GM21737 (cell line): Measurements from ENCODE around the gene SLC26A11.

Source experiments
- ATAC-seq: cut with Tn5 transposase; IDR thresholded peaks from one replicate; pipeline ENCODE4 v1.9.1; 2021; ENCODE audit warnings: mild to moderate bottlenecking, moderate library complexity; ENCODE audit not compliant: unreplicated experiment

Gene SLC26A11

DNA sequence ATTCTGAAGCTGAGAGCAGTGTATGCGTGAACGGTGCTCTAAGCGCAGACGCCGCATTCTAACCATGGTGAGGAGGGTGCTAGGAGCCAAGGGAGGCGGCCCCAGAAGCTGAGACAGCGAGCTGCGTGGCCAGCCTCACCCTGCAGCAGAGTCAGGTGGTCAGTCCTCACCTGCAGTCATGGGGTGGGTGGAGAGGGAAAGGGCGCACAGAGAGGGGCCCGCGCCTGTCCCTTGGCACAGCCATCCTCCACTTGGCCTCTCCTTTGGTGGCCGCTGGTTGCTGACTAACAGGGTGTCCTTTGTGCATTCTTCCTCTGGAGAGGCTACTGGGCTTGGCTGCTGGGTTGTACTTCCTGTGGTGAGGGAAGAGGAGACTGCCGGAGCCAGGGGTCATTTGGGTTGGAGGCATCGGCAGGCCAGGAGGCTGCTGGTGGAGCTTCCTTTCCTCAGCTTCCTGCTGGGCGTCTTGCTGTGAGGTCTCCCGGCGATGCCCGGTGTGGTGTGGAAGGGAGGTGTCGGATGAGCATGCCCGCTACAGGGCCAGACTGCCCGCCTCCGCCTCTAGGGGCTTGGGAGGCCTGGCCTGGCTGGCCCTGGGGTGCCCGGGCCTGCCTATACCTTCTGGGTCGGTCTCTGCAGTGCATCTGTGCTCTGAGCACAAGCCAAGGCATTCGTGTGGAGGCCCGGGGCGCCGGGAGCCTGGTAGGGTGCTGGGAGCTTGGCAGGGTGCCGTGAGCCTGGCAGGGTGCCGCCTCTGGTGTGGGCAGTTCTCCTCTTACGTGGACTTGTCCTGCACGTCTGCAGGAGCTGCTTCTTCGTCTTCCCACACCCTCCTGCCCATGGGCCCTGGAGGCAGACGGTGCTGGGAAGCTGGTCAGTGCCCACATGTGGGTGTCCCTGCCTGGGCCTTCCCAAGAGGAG lies 57.8 kb downstream of the SLC26A11 start:
- ATAC-seq = no peak

DNA sequence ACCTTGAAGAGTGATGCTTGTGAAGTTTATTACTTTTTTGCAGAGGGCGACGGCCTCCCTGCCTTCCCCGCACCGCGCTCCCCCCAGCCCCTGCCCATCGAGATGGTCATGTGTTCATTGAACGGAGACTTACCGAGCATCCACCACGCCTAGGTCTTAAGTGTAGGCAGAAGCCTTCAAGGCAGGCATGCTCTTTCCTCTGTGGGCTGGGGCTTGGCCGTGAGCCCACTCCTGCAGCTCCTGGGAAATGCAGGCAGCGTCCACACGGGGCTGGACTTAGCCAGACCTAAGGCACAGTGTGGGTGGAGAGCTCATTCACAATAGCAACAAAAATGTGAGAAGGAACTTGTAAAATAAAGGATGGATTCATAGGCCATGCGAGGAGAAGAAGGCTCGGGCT lies 59.7 kb downstream of the SLC26A11 start:
- no peak for ATAC-seq

DNA sequence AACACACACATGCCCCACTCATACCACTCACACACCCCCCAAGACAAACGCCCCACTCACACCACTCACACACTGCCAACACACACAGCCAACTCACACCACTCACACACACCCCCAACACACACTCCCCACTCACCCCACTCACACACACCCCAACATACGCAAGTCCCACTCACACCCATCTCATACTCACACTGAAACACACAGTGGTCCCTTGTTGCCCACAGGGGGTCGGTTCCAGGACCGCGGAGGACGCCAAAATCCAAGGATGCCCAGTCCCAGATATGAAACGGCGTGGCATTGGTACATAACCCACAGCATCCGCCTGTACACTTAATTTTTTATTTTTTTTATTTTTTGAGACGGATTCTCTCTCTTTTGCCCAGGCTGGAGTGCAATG lies 61.3 kb downstream of the SLC26A11 start:
- no peak for ATAC-seq

DNA sequence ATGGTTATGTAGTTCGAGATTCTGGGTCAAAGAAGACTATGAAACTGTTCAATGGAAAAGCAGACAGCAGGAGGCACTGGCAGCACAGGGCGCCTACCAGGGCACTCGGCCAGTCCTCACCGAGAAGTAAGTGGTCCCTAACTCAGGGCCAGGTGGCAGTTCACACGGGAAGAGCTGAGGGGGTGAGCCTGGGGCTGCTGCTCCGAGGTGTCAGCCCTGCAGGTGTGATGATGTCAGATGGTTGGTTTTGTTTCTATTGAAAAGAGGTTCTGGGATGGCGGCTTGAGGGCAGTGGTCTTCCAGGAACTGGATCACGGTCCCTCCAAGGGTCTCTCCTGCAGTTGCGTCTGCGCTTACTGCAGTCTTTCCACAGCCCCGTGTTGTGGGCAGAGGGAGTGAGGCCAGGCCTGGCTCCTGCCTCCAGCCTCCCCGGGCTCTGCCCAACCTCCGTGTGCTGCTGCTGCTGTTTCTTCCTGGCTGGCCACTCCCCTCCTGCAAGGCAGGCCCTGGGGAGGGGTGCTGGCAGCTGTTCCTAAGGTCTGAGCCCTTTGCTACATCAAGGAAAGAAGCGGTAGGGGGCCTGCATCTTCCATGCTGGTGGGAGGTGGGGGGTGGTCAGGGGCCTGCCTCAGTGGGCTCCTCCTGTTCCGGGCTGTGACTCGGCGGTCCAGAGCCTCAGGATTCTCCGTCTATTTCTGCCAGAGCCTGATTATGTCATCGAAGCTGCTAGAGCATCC lies 63.1 kb downstream of the SLC26A11 start:
- ATAC-seq = no peak

DNA sequence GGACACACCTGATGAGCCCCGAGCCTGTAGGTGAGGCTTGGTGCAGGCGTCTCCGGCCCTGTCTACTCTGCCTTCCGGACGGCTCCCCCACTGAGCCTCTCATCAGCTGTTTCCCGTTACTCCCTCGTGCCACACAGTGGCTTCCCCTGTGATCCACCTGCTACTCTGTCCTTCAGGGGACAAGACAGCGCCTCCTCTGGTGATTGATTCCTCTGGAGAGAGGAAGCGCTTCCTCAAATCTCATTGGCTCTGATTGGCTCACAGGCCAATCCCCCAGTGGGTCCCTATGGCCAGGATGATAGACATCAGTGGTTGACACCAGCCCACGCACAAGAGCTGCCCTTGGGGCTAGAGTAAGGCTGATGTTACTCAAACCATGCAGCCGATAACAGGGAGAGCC lies 64.4 kb downstream of the SLC26A11 start:
- no peak for ATAC-seq

DNA sequence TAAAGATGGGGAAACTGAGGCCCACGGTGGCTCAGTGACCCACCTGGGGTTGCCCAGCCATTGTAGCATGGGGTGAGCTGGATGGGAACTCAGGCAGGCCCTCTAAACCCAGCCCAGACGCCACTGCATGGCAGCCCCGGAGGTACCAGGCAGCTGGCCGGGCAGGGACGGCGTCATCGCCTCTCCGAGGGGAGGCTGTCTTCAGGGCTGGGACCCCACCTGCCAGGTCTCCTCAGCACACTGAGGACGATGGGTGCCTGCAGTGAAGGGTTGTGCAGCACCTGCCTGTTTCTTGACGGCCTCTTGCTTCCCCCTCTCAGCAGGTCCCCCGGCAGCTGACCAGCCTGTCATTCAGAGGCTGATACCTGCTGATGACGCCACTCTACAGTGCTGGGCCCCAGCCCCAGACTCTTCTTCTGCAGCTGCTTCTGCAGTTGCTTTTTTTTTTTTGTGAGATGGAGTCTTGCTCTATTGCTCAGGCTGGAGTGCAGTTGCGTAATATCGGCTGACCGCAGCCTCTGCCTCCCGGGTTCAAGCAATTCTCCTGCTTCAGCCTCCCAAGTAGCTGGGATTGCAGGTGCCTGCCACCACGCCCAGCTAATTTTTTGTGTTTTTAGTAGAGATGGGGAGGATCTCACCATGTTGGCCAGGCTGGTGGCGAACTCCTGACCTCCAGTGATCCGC lies 65.2 kb downstream of the SLC26A11 start:
- ATAC-seq = no peak

DNA sequence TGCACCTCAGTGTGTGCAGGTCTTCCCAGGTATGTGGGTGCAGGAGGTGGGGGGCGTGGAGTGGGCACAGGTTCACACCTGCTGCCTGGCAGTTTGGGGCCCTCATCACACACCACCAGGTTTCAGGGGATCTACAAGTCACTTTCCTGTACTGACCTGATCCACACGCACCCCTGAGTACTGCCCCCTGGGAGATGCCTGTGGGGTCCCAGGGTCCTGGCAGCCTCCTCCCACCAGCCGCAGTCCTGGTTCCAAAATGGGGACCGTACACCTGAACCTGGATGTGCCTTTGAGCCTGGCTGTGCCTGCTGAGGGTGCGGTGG lies 66.4 kb downstream of the SLC26A11 start:
- ATAC-seq = no peak

DNA sequence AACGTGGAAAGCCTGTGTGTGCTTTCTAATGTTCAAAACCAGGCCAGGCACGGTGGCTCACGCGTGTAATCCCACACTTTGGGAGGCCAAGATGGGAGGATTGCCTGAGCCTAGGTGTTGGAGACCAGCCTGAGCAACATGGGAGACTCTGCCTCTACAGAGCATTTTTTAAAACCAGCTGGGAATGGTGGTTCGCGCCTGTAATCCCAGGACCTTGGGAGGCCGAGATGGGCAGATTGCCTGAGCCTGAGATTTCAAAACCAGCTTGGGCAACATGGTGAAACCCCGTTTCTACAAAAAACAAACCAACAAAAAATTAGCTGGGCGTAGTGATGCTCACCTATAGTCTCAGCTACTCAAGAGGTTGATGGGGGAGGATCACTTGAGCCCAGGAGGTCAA lies 66.8 kb downstream of the SLC26A11 start:
- ATAC-seq = no peak

DNA sequence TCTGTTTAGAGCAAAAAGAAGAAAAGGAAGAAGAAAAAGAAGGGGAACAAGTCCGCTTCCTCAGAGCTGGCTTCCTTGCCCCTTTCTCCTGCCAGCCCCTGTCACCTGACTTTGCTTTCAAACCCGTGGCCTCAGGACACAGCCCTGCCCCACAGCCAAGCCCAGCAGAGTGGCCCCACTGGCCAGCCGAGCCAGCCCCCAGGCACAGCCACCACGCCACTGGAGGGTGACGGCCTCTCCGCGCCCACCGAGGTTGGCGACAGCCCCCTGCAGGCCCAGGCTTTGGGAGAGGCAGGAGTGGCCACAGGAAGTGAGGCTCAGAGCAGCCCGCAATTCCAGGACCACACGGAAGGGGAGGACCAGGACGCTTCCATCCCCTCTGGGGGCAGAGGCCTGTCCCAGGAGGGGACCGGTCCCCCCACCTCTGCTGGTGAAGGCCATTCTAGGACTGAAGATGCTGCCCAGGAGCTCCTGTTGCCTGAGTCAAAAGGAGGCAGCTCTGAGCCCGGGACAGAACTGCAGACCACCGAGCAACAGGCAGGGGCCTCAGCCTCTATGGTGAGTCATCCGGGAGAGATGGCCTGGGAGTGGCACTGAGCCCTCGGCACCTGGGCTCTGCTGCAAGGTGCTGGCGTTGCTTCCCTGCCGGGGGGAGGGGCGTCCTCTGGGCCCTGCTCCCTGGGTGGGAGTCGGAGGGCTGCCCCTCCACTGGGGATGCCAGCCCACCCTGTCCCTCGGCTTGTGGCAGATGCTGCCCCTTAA lies 67.8 kb downstream of the SLC26A11 start:
- no peak for ATAC-seq

DNA sequence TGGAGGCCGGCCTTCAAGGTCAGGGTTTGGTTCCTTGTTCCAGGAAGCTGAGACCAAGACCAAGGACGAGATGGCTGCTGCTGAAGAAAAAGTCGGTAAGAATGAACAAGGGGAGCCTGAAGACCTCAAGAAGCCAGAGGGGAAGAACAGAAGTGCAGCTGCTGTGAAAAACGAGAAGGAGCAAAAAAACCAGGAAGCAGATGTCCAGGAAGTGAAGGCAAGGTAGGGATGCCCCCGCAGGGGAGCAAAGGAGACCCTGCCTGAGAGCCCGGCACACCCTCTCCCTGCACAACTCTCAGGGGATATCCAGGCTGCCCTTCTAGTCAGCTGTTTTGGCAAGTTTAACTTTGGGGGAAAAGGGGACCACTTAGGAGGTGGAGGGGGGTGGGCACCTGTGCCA lies 69.4 kb downstream of the SLC26A11 start:
- ATAC-seq = no peak

DNA sequence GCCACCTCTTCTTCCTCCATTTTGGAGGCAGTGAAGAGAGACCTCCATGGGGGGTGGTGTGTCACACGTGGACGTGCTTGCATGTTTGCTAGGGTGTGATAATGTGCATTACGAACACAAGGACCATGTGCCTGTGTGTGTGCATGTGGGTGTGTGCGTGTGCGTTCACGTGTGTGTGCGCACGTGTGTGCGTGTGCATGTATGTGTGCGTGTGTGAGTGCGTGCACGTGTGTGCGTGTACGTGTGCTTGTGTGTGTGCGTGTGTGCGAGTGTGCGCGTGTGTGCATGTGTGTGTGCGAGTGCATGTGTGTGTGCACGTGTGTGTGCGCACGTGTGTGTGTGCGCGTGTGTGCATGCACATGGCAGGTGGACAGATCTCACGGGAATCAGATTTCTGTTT lies 69.9 kb downstream of the SLC26A11 start:
- ATAC-seq = no peak

DNA sequence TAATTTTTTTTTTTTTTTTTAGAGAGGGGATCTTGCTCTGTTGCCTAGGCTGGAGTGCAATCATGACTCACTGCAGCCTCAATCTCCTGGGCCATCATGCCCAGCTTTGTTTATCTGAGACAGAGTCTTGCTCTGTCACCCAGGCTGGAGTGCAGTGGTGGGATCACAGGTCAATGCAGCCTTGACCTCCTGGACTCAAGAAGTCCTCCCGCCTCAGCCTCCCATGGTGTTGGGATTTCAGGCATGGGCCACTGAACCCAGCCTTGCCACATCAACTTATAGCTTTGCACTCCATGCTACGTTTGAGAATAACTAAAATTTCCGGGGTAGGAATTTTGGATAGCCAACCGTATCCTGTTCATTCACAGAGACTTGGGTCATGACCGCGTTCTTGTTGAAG lies 71.0 kb downstream of the SLC26A11 start:
- ATAC-seq = no peak

DNA sequence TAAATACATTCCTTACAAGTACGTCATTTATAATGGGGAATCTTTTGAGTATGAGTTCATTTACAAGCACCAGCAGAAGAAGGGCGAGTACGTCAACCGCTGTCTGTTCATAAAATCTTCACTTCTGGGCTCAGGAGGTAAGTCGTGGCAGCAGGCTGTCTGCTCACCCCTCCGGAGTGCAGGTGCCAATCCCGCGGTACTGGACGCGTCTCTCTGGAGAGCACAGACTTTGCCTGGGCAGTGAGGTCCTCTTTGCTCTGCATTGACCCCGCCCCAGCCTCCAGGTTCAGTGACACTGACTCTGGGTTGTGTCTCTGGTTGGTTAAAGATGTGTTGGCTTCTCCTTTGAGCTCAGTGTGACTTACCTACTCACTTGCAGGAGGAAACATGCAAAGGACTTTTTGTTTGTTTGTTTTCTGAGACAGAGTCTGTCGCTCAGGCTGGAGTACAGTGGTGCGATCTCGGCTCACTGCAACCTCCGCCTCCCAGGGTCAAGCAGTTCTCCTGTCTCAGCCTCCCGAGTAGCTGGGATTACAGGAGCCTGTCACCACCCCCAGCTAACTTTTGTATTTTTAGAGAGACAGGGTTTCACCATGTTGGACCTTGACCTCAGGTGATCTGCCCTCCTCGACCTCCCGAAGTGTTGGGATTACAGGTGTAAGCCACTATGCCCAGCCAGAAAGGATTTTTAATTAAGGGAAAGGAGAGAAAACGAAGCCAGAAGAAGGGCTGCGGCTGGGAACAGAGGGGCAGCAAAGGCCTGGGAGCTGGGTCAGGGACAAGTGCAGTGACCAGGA lies 71.7 kb downstream of the SLC26A11 start:
- no peak for ATAC-seq

DNA sequence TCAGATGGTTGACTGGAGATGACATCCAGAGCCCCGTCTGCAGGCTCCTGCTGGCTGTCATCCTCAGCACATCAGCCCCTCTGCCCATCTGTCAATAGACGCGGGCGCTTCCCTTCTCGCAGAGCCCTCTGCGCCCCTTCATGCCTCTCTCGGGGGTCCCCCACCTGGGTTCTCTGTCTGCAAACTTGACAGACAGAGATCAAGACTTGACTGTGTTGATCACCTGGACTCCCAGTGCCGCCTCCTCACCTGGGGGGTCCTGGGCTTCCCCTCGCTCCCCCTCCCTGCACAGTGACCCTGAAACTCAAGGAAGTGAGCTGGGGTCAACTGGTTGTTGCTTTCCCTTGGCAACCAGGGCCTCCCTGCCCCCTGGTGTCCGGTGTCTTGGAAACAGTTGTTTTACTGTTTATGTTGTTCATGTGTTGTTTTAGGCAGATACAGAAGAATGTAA lies 72.3 kb downstream of the SLC26A11 start:
- no peak for ATAC-seq

DNA sequence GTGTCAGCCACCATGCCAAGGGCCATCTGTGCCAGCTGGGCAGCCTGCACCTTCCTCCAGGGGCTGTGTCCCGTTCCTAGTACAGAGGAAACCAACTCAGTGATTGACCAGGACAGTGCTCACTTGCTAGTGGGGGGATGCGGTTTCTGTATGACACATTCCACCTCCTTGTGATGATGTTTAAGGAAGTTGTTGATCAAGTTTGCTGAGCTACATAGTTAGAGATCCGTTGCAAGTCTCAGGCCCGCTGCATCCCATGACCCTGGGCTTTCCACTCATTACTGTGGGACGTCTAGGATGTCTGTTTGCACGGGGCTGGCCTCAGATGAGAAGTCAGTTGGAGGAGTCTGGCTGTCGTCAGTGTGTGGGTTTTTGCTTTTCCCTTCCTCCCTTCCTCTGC lies 74.0 kb downstream of the SLC26A11 start:
- ATAC-seq = no peak

DNA sequence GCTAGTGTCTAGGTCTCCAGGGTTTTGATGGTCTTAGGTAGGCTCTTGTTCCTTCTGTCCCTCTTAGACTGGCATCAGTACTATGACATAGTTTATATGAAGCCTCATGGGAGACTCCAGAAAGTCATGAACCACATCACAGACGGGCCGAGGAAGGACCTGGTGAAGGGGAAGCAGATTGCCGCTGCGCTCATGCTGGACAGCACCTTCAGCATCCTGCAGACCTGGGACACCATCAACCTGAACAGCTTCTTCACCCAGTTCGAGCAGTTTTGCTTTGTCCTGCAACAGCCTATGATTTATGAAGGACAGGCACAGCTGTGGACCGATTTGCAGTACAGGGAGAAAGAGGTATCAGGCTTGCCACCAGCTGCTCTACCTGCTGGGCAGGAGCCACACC lies 74.4 kb downstream of the SLC26A11 start:
- no peak for ATAC-seq

DNA sequence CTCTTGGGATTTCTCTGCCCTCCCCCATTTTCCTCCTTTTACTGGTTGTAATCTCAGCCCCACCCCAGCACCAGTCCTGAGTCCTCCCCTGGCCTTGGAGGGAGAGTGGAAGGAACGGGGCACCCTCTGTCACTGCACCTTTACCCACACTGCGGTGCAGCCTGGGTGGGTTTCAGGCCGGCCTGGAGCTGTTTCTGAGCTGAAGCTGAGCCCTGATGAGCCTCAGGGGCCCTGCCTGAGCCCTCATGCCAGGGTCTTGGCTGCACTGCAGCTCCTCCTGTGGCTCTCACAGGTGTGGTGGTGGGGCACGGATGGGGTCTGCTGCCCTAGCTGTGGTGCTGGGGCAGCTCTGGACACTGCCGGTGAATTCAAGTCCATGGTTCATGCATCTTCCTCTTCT lies 74.9 kb downstream of the SLC26A11 start:
- no peak for ATAC-seq

DNA sequence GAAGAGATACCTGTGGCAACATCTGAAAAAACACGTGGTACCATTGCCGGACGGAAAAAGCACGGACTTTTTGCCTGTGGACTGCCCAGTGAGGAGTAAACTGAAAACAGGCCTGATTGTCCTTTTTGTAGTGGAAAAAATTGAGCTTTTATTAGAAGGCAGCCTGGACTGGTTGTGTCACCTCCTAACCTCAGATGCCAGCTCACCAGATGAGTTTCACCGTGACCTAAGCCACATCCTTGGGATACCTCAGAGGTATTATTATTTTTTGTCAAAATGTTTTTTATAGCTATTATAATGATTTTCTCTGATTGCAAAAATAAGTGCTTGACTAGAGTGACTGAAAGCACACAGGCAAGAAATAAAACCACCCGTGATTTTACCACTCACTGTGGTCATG lies 75.3 kb downstream of the SLC26A11 start:
- ATAC-seq = no peak

DNA sequence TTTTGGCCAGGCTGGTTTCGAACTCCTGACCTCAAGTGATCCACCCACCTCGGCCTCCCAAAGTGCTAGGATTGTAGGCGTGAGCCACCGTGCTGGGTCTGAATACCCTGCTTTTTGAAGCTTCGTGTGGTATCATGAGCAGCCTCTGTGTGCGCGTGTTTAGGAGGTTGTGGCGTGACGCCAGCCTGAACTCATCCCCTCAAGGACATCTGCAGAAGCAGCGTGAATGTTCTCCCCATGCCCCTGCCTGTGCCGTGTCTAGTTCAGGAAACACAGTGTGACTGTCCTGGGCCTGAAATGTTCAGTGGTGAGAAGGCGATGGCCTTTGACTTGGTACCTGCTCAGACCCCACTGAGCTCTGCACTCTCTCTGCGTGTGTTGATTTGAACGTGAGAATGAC lies 76.0 kb downstream of the SLC26A11 start:
- ATAC-seq = no peak

DNA sequence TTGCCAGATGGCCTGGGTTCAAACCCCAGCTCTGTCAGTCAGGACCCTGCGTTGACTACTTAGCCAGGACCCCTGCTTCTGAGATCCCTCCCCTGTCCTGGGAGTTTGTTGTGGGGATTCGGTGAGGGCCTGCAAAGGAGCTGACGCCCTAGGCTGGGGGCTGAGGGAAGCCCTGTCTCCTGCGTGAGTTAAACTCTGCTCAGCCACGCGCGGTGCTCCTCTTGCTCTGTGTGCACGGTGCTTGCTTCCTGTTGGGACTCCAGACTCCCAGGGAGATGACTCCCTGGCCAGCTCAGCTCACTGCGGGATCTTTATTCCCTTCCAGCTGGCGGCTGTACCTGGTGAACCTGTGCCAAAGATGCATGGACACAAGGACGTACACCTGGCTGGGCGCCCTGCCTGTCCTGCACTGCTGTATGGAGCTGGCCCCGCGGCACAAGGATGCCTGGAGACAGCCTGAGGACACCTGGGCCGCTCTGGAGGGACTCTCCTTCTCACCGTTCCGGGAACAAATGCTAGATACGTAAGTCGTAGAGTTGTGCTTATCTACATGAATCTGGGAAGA lies 77.9 kb downstream of the SLC26A11 start:
- no peak for ATAC-seq
